Endodermal cell (in vitro differentiated cells): ENCODE measurements around the gene KRTAP5-4. TPM values are rescaled to one million over a fixed set of nuclear protein-coding genes. Genes with fewer than 3 reads are reported as not detected.
"Not testable (repeated sequence)": the region's sequence is repeated elsewhere in the genome, so short reads cannot be mapped to it uniquely, and the experiment has no call there.

Source experiments
- DNase-seq: peaks from one replicate; pipeline ENCODE4 v3.0.0-alpha.2; 2017
- H3K27ac ChIP-seq: 2 replicates; pipeline ENCODE4 v1.5.1; 2013; ENCODE audit warnings: mild to moderate bottlenecking, low read depth, low read length, moderate library complexity
- H3K27me3 ChIP-seq: 2 replicates; pipeline ENCODE4 v1.6.1; 2013; ENCODE audit warnings: mild to moderate bottlenecking, low read length, moderate library complexity; ENCODE audit not compliant: insufficient read depth, control insufficient read depth, poor library complexity, severe bottlenecking
- H3K36me3 ChIP-seq: 2 replicates; pipeline ENCODE4 v1.7.0; 2013; ENCODE audit warnings: mild to moderate bottlenecking, low read length, moderate library complexity; ENCODE audit not compliant: control insufficient read depth, insufficient read depth
- H3K4me1 ChIP-seq: one replicate; pipeline ENCODE4 v1.7.0; 2013; ENCODE audit warnings: low read length; ENCODE audit not compliant: control insufficient read depth, insufficient read depth
- H3K4me3 ChIP-seq: 2 replicates; pipeline ENCODE4 v1.5.1; 2013; ENCODE audit warnings: mild to moderate bottlenecking, low read length, moderate library complexity
- H3K9ac ChIP-seq: 2 replicates; pipeline ENCODE4 v1.6.1; 2013; ENCODE audit warnings: mild to moderate bottlenecking, low read length, moderate library complexity; ENCODE audit not compliant: poor library complexity, severe bottlenecking; ENCODE audit errors: extremely low read depth
- H3K9me3 ChIP-seq: 2 replicates; pipeline ENCODE4 v1.6.1; 2013; ENCODE audit warnings: mild to moderate bottlenecking, low read length, moderate library complexity; ENCODE audit not compliant: control insufficient read depth
- H3K27ac Mint-ChIP-seq: 2 replicates; pipeline ENCODE4 v1.8.0; 2020; ENCODE audit warnings: mixed read lengths
- H3K27me3 Mint-ChIP-seq: 2 replicates; pipeline ENCODE4 v1.8.0; 2021; ENCODE audit warnings: mild to moderate bottlenecking, mixed read lengths; ENCODE audit not compliant: insufficient read depth
- H3K36me3 Mint-ChIP-seq: 2 replicates; pipeline ENCODE4 v1.8.0; 2020; ENCODE audit warnings: low read depth, mixed read lengths
- H3K4me1 Mint-ChIP-seq: 2 replicates; pipeline ENCODE4 v1.8.0; 2020; ENCODE audit warnings: mixed read lengths
- H3K4me3 Mint-ChIP-seq: 2 replicates; pipeline ENCODE4 v1.8.0; 2020; ENCODE audit warnings: mild to moderate bottlenecking, moderate library complexity, mixed read lengths
- H3K9me3 Mint-ChIP-seq: 2 replicates; pipeline ENCODE4 v1.8.0; 2020; ENCODE audit warnings: mild to moderate bottlenecking, mixed read lengths
- CTCF ChIP-seq: fragments of 200-600 bp; sonication (generic); conservative IDR thresholded peaks from 2 replicates; pipeline ENCODE4 v1.5.0; 2021; ENCODE audit warnings: antibody characterized with exemption, mild to moderate bottlenecking
- WGBS, 2 experiments: methylation state at CpG; one replicate each; pipeline versions ENCODE4 v1.1.5 to v1.1.7; 2013; ENCODE audit warnings: missing lambda C conversion rate in 2 of 2, mixed read lengths in 1 of 2; ENCODE audit not compliant: insufficient coverage in 1 of 2, insufficient read length in 1 of 2; 5-methylcytosine and 5-hydroxymethylcytosine counted together
- total RNA-seq, 2 donors: library from RNA; stranded (reverse); fragmentation: NEBNext Ultra II Directional in 1 of 2; extraction: Animal tissue kit (Norgen Biotek cat#: 25700) in 1 of 2; gene quantifications; 2 replicates in 1 of 2; 3 replicates in 1 of 2; pipeline ENCODE4 v1.2.1, GENCODE V29; 2021

The KRTAP5-4 gene
- total RNA-seq, 2 donors from 2014 or later = not detected

GRCh38 chr11:1604711-1605110, 17.2 kb downstream of the KRTAP5-4 start:
- no peak overlapping the region for H3K4me3 Mint-ChIP-seq
- Histone ChIP-seq H3K9ac (no peak overlapping the region), H3K9me3 (no peaks in the 10 kb centered on the region), H3K27me3 (no peaks in the 10 kb centered on the region), H3K4me1 (no peaks in the 10 kb centered on the region), H3K27ac (no peak overlapping the region), H3K4me3 (no peak overlapping the region), H3K36me3 (no peaks in the 10 kb centered on the region)
- H3K9me3 Mint-ChIP-seq = peaks cover 14% of the 10 kb centered on the region
- DNase-seq = no peak
- H3K27ac Mint-ChIP-seq = no peak overlapping the region
- WGBS, 2 experiments = 86 to 91% methylated on average over 5 to 7 of the region's 7 CpGs
- peaks cover 9% of the 10 kb centered on the region for H3K4me1 Mint-ChIP-seq
- no peak for TF ChIP-seq CTCF
- H3K36me3 Mint-ChIP-seq = peaks cover 2% of the 10 kb centered on the region
- peaks cover 23% of the 10 kb centered on the region for H3K27me3 Mint-ChIP-seq

- H3K27me3 ChIP-seq = no peaks in the 10 kb centered on the region
These were observed 17.8 kb downstream of the KRTAP5-4 start for GRCh38 chr11:1604181-1604580.

GRCh38 chr11:1603629-1604028, 18.3 kb downstream of the KRTAP5-4 start:
- H3K36me3 ChIP-seq = no peaks in the 10 kb centered on the region
- WGBS, 2 experiments = 84 to 100% methylated on average over 1 of the region's 1 CpG
- no peak for DNase-seq

More at GRCh38 chr11:1604181-1604580, 17.8 kb downstream of the KRTAP5-4 start:
- no peak overlapping the region for H3K4me3 Mint-ChIP-seq
- no peak for TF ChIP-seq CTCF
- peaks cover 27% of the 10 kb centered on the region for H3K27me3 Mint-ChIP-seq
- WGBS, 2 experiments = 88 to 96% methylated on average over 10 to 11 of the region's 11 CpGs
- H3K36me3 Mint-ChIP-seq = peaks cover 2% of the 10 kb centered on the region
- no peak overlapping the region for H3K4me3 ChIP-seq
- no peak overlapping the region for H3K27ac ChIP-seq
- H3K9me3 Mint-ChIP-seq = peaks cover 16% of the 10 kb centered on the region
- no peaks in the 10 kb centered on the region for H3K9me3 ChIP-seq
- H3K9ac ChIP-seq = no peak overlapping the region
- H3K4me1 ChIP-seq = no peaks in the 10 kb centered on the region
- H3K4me1 Mint-ChIP-seq = peaks cover 9% of the 10 kb centered on the region
- H3K36me3 ChIP-seq = no peaks in the 10 kb centered on the region
- no peak overlapping the region for H3K27ac Mint-ChIP-seq
- DNase-seq = no peak

GRCh38 chr11:1601663-1602062, 20.3 kb downstream of the KRTAP5-4 start:
- H3K4me3 Mint-ChIP-seq = not testable (repeated sequence)

More at GRCh38 chr11:1603629-1604028, 18.3 kb downstream of the KRTAP5-4 start:
- no peak for TF ChIP-seq CTCF
- Mint-ChIP-seq H3K4me3 (no peak overlapping the region), H3K36me3 (peaks cover 2% of the 10 kb centered on the region), H3K27ac (no peak overlapping the region), H3K9me3 (peaks cover 16% of the 10 kb centered on the region), H3K27me3 (peaks cover 27% of the 10 kb centered on the region), H3K4me1 (peaks cover 9% of the 10 kb centered on the region)
- no peak overlapping the region for H3K27ac ChIP-seq
- no peak overlapping the region for H3K4me3 ChIP-seq
- H3K27me3 ChIP-seq = no peaks in the 10 kb centered on the region
- H3K9me3 ChIP-seq = no peaks in the 10 kb centered on the region
- no peak overlapping the region for H3K9ac ChIP-seq
- no peaks in the 10 kb centered on the region for H3K4me1 ChIP-seq

More at GRCh38 chr11:1601663-1602062, 20.3 kb downstream of the KRTAP5-4 start:
- not testable (repeated sequence) for H3K27ac Mint-ChIP-seq, H3K27me3 ChIP-seq, H3K4me3 ChIP-seq, H3K4me1 Mint-ChIP-seq, H3K9ac ChIP-seq, H3K9me3 ChIP-seq, H3K36me3 ChIP-seq, H3K4me1 ChIP-seq, H3K27ac ChIP-seq, DNase-seq, H3K36me3 Mint-ChIP-seq
- H3K27me3 Mint-ChIP-seq = peaks cover 30% of the 10 kb centered on the region
- WGBS, 2 experiments = 81 to 100% methylated on average over 1 to 2 of the region's 3 CpGs
- H3K9me3 Mint-ChIP-seq = peaks cover 16% of the 10 kb centered on the region
